ENCODE measurements around the gene NDUFC2. TPM values are rescaled to one million over a fixed set of nuclear protein-coding genes. Genes with fewer than 3 reads are reported as not detected.

Gene NDUFC2
- total and polyA plus RNA-seq, 2 donors (not counting 1 experiment from before 2014, with no cell fraction given): 49.0 to 65.0 TPM

DNA sequence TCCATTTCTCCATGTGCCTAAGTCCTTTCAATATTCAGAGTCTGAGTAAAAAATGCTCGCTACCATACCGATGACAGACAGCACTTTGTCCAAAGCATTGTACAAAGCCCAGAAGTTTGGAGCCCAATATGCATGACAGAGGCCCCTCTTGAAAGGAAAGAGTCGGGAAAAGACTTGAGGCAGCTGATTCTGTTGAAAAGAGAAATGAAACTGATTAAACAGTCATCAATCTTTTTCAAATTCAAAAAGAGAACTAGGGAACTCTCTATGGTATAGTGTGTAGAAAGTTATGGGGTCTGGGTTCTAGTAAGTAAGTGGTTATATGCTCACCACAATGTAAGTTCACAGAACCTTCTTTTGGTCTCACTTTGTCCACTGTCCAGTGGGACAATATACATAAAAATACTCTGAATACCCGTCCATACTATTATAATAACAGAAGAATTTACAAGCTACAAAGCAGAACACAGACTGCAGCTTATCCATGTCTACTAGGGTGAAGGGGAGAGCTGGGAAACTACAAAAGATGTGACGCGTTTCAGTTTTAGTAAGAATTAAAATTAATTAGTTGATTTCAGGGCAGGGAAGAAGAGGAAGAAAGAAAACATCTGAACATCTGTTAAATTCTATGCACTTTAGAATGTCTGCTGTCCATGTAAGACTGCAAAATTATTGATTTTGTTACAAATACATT lies 33.1 kb upstream of the NDUFC2 start:
- ATAC-seq (ENCODE audit: low read depth): no peak
- Histone ChIP-seq H2AFZ (ENCODE audit: insufficient read depth, low read depth, low read length, poor library complexity, severe bottlenecking) (no peak overlapping the region), H3K36me3 (replicated peaks in 1 of 2; ENCODE audit: control extremely low read depth in 1 of 2, control insufficient read depth in 1 of 2, extremely low read depth in 1 of 2, insufficient read depth in 2 of 2, low read length in 1 of 2) (peaks cover 9 to 36% of the 10 kb centered on the region in 2 experiments), H3K4me3 (ENCODE audit: control extremely low read depth in 1 of 5, extremely low read depth in 1 of 5, insufficient read depth in 1 of 5, low read depth in 2 of 5, low read length in 4 of 5) (no peak overlapping the region), H4K20me1 (ENCODE audit: control insufficient read depth, insufficient read depth, low read length, poor library complexity, severe bottlenecking) (no peaks in the 10 kb centered on the region), H3K9ac (ENCODE audit: low read length) (no peak overlapping the region), H3K9me3 (ENCODE audit: control extremely low read depth in 1 of 3, control insufficient read depth in 2 of 3, insufficient read depth in 1 of 3, low read length in 2 of 3) (no peaks in the 10 kb centered on the region), H3K79me2 (ENCODE audit: control insufficient read depth, insufficient read depth, low read length) (no peaks in the 10 kb centered on the region), H3K27ac (ENCODE audit: low read length in 2 of 2) (no peak overlapping the region), H3K4me1 (ENCODE audit: control insufficient read depth in 2 of 2, insufficient read depth in 2 of 2, low read length in 2 of 2) (peaks cover 0 to 3% of the 10 kb centered on the region in 2 donors), H3K27me3 (replicated peaks in 1 of 4; ENCODE audit: control extremely low read depth in 1 of 4, control insufficient read depth in 3 of 4, insufficient read depth in 4 of 4, low read length in 3 of 4) (no peaks in the 10 kb centered on the region), H3K4me2 (replicated peaks; ENCODE audit: low read depth, low read length, poor library complexity, severe bottlenecking) (no peak overlapping the region)
- TF ChIP-seq EZH2 (IDR thresholded peaks at IDR 0.05; ENCODE audit: borderline replicate concordance, insufficient read depth, low read depth, low read length, poor library complexity, severe bottlenecking): no peak
- no peak for TF ChIP-seq CTCF (IDR thresholded peaks at IDR 0.05)
- Mint-ChIP-seq H3K4me1 (peaks cover 9% of the 10 kb centered on the region), H3K27ac (no peak overlapping the region), H3K9me3 (ENCODE audit: insufficient read depth) (no peaks in the 10 kb centered on the region), H3K27me3 (no peaks in the 10 kb centered on the region), H3K4me3 (no peak overlapping the region)
- ChIA-PET CTCF (no interaction called here), POLR2A (no interaction called here)
- intact Hi-C loops (cut with micrococcal nuclease): no loop called here
- WGBS (ENCODE audit: insufficient coverage): 93% methylated on average over 2 of the region's 6 CpGs
- DNase-seq: no peak

GRCh38 chr11:78111298-78111697 lies 31.6 kb upstream of the NDUFC2 start:
- intact Hi-C loops (cut with micrococcal nuclease): no loop called here
- no peak overlapping the region for H2AFZ ChIP-seq (ENCODE audit: insufficient read depth, low read depth, low read length, poor library complexity, severe bottlenecking)
- no peaks in the 10 kb centered on the region for H3K9me3 Mint-ChIP-seq (ENCODE audit: insufficient read depth)
- H3K27me3 Mint-ChIP-seq: no peaks in the 10 kb centered on the region
- no peak overlapping the region for H3K4me3 Mint-ChIP-seq
- TF ChIP-seq CTCF (IDR thresholded peaks at IDR 0.05) (no peak), EZH2 (IDR thresholded peaks at IDR 0.05; ENCODE audit: borderline replicate concordance, insufficient read depth, low read depth, low read length, poor library complexity, severe bottlenecking) (no peak)
- H3K27me3 ChIP-seq (replicated peaks in 1 of 4; ENCODE audit: control extremely low read depth in 1 of 4, control insufficient read depth in 3 of 4, insufficient read depth in 4 of 4, low read length in 3 of 4): no peaks in the 10 kb centered on the region
- H4K20me1 ChIP-seq (ENCODE audit: control insufficient read depth, insufficient read depth, low read length, poor library complexity, severe bottlenecking): no peaks in the 10 kb centered on the region
- ChIA-PET POLR2A (no interaction called here), CTCF (no interaction called here)
- no peak overlapping the region for H3K4me3 ChIP-seq (ENCODE audit: control extremely low read depth in 1 of 5, extremely low read depth in 1 of 5, insufficient read depth in 1 of 5, low read depth in 2 of 5, low read length in 4 of 5)
- no CpG with 5 or more reads among the region's 2 CpGs for WGBS (ENCODE audit: insufficient coverage)
- no peak overlapping the region for H3K27ac Mint-ChIP-seq
- DNase-seq (no peak), ATAC-seq (ENCODE audit: low read depth) (no peak)
- peaks cover 0 to 3% of the 10 kb centered on the region in 2 donors for H3K4me1 ChIP-seq (ENCODE audit: control insufficient read depth in 2 of 2, insufficient read depth in 2 of 2, low read length in 2 of 2)
- peaks cover 9 to 36% of the 10 kb centered on the region in 2 experiments for H3K36me3 ChIP-seq (replicated peaks in 1 of 2; ENCODE audit: control extremely low read depth in 1 of 2, control insufficient read depth in 1 of 2, extremely low read depth in 1 of 2, insufficient read depth in 2 of 2, low read length in 1 of 2)
- no peak overlapping the region for H3K4me2 ChIP-seq (replicated peaks; ENCODE audit: low read depth, low read length, poor library complexity, severe bottlenecking)
- no peak overlapping the region for H3K27ac ChIP-seq (ENCODE audit: low read length in 2 of 2)
- no peak overlapping the region for H3K9ac ChIP-seq (ENCODE audit: low read length)
- H3K79me2 ChIP-seq (ENCODE audit: control insufficient read depth, insufficient read depth, low read length): no peaks in the 10 kb centered on the region
- no peaks in the 10 kb centered on the region for H3K9me3 ChIP-seq (ENCODE audit: control extremely low read depth in 1 of 3, control insufficient read depth in 2 of 3, insufficient read depth in 1 of 3, low read length in 2 of 3)
- H3K4me1 Mint-ChIP-seq: peaks cover 9% of the 10 kb centered on the region

All from B cell (primary cell).